HepG2 (cell line): ENCODE data around the gene CYP4A22. TPM values are rescaled to one million over a fixed set of nuclear protein-coding genes. Genes with fewer than 3 reads are reported as not detected.
"Not testable (repeated sequence)": the region's sequence is repeated elsewhere in the genome, so short reads cannot be mapped to it uniquely, and the experiment has no call there.

Experiments
- ATAC-seq: fragments of 200-7000 bp; cut with Tn5 transposase; 3 replicates; pipeline ENCODE4 v1.9.1; 2020; ENCODE audit warnings: mild to moderate bottlenecking, moderate library complexity
- BruUV-seq: library from RNA; stranded (reverse); fragments of 400-500 nt; replicated peaks from 2 replicates; lab custom pipeline; 2021; lab: Mats Ljungman, UMichigan
- CTCF ChIA-PET: fragments of 300-600 bp; formaldehyde crosslinking; extraction: SDS; loops from one replicate; lab custom pipeline; 2021; ENCODE audit warnings: low total read pairs, inconsistent platforms, low intra/inter-chr PET ratio; lab: Yijun Ruan, JAX
- POLR2A ChIA-PET: fragments of 350-600 bp; sonication (Branson Sonifier 250); formaldehyde crosslinking; loops from one replicate; lab custom pipeline; 2020; ENCODE audit warnings: antibody characterized with exemption, inconsistent platforms; lab: Yijun Ruan, JAX
- DNase-seq: peaks from one replicate; pipeline ENCODE4 v3.0.0-alpha.2; 2015; ENCODE audit warnings: low spot score
- FAIRE-seq: peaks from 3 replicates; lab custom pipeline; 2011; peaks lifted over from hg19 to GRCh38; lab: Jason Lieb, UNC
- H2AFZ ChIP-seq: one replicate; pipeline ENCODE4 v1.6.1; 2011; ENCODE audit warnings: low read length, inconsistent platforms
- H3K27ac ChIP-seq: fragments of 300-600 bp; 3 replicates; pipeline ENCODE4 v1.8.0; 2011; ENCODE audit warnings: mixed run types, mild to moderate bottlenecking, mixed read lengths, low read length, inconsistent platforms; ENCODE audit not compliant: insufficient read depth; ENCODE audit errors: extremely low read length
- H3K27me3 ChIP-seq, 2 experiments: fragments of 200-600 bp in 1 of 2; 2 replicates in 1 of 2; 3 replicates in 1 of 2; pipeline versions ENCODE4 v1.6.0 to v1.8.0; 2011; ENCODE audit warnings: low read length in 2 of 2, mild to moderate bottlenecking in 2 of 2, moderate library complexity in 2 of 2, inconsistent platforms in 1 of 2; ENCODE audit not compliant: insufficient read depth in 2 of 2, control insufficient read depth in 1 of 2
- H3K36me3 ChIP-seq, 2 experiments: fragments of 200-600 bp in 1 of 2; replicated peaks in 1 of 2; 2 replicates in 1 of 2; 3 replicates in 1 of 2; pipeline versions ENCODE4 v1.5.1 to v1.8.0; 2011; ENCODE audit warnings: low read length in 2 of 2, inconsistent platforms in 1 of 2; ENCODE audit not compliant: insufficient read depth in 2 of 2, control insufficient read depth in 1 of 2
- H3K4me1 ChIP-seq: 2 replicates; pipeline ENCODE4 v1.5.1; 2012; ENCODE audit warnings: low read length, inconsistent platforms; ENCODE audit not compliant: insufficient read depth
- H3K4me2 ChIP-seq: 2 replicates; pipeline ENCODE4 v1.6.0; 2011; ENCODE audit warnings: low read depth, low read length, inconsistent platforms
- H3K4me3 ChIP-seq, 3 experiments: fragments of 200-600 bp in 1 of 3; sonication (generic), shearing (Covaris generic) in 1 of 3; replicated peaks in 1 of 3; 2 replicates each; pipeline ENCODE4 v1.5.1; 2011 to 2016; ENCODE audit warnings: low read length in 3 of 3, inconsistent platforms in 2 of 3, low read depth in 2 of 3, mild to moderate bottlenecking in 2 of 3, control low read depth in 1 of 3, mixed read lengths in 1 of 3; ENCODE audit not compliant: insufficient read depth in 1 of 3
- H3K79me2 ChIP-seq: one replicate; pipeline ENCODE4 v1.6.1; 2011; ENCODE audit warnings: low read length, inconsistent platforms; ENCODE audit not compliant: insufficient read depth
- H3K9ac ChIP-seq: 2 replicates; pipeline ENCODE4 v1.6.0; 2011; ENCODE audit warnings: mild to moderate bottlenecking, low read depth, low read length, inconsistent platforms; ENCODE audit not compliant: insufficient read depth
- H3K9me3 ChIP-seq: 2 replicates; pipeline ENCODE4 v1.5.1; 2012; ENCODE audit warnings: mild to moderate bottlenecking, low read length
- H4K20me1 ChIP-seq: 2 replicates; pipeline ENCODE4 v1.6.0; 2011; ENCODE audit warnings: inconsistent platforms, mild to moderate bottlenecking, low read length, moderate library complexity; ENCODE audit not compliant: insufficient read depth
- ATF7 ChIP-seq, 2 experiments: fragments of 450-650 bp in 1 of 2; sonication (generic) in 1 of 2; formaldehyde crosslinking in 1 of 2; IDR thresholded peaks; 2 replicates each; pipeline versions ENCODE4 v1.4.0 to v1.6.1; 2016 to 2020; ENCODE audit warnings: antibody characterized with exemption in 1 of 2, mild to moderate bottlenecking in 1 of 2, missing genetic modification reagents in 1 of 2
- MNT ChIP-seq: fragments of 450-650 bp; IDR thresholded peaks from 2 replicates; pipeline ENCODE4 v1.6.1; 2016
- TGIF2 ChIP-seq: IDR thresholded peaks from 2 replicates; pipeline ENCODE4 v1.6.1; 2016; ENCODE audit warnings: control low read depth, missing compliant biosample characterization
- WGBS: methylation state at CpG from one replicate; pipeline ENCODE4 v1.1.6; 2017; ENCODE audit warnings: low lambda C conversion rate; 5-methylcytosine and 5-hydroxymethylcytosine counted together
- in situ Hi-C: cut with HindIII; loops from 2 replicates; pipeline ENCODE4 v1.10.0; 2017; ENCODE audit warnings: low pct_unique_long_range_greater_than_20kb; ENCODE audit not compliant: extremely low pct_ligation_motif_present
- intact Hi-C: fragments of 100-400 bp; cut with micrococcal nuclease; formaldehyde crosslinking; loops from one replicate; pipeline ENCODE4 v1.10.0; 2022; ENCODE audit not compliant: unreplicated experiment
- polyA plus RNA-seq, 8 experiments: library from polyadenylated mRNA; depleted of rRNA in 3 of 8; stranded (reverse) in 7 of 8; unstranded in 1 of 8; fragments of >200 nt; fragmentation: Illumina TruSeq in 4 of 8; extraction: Trizol in 4 of 8; gene quantifications; 2 replicates each; pipeline versions ENCODE4 v1.2.1 to v1.2.3, GENCODE V29; 2011 to 2016; ENCODE audit warnings: low read depth in 4 of 8, missing spikeins in 1 of 8, mixed read lengths in 1 of 8; ENCODE audit not compliant: insufficient read depth in 1 of 8
- total RNA-seq, 5 experiments: library from RNA; depleted of rRNA; stranded (reverse); fragments of >200 nt; fragmentation: Illumina TruSeq; extraction: Trizol; gene quantifications; 2 replicates each; pipeline ENCODE4 v1.2.3, GENCODE V29; 2016; ENCODE audit warnings: low read depth in 1 of 5

The CYP4A22 gene
- total and polyA plus RNA-seq, 2 of the 13 experiments (the other 11 are each of a cell fraction or from before 2014, with no cell fraction given) = not detected

DNA sequence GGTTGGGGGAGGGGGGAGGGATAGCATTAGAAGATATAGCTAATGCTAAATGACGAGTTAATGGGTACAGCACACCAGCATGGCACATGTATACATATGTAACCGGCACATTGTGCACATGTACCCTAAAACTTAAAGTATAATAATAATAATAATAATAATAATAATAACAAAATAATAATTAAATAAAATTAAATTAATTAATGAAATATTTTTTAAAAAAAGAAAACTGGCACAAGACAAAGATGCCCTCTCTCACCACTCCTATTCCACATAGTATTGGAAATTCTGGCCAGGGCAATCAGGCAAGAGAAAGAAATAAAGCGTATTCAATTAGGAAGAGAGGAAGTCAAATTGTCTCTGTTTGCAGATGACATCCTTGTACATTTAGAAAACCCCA, 20.7 kb downstream of the CYP4A22 start:
- CTCF ChIA-PET, H3K36me3 ChIP-seq, H4K20me1 ChIP-seq, BruUV-seq, H3K4me3 ChIP-seq, H3K9ac ChIP-seq, H3K27me3 ChIP-seq, H3K4me2 ChIP-seq, FAIRE-seq, H2AFZ ChIP-seq, H3K79me2 ChIP-seq, H3K9me3 ChIP-seq, H3K27ac ChIP-seq, intact Hi-C loops, DNase-seq, in situ Hi-C loops, POLR2A ChIA-PET, ATAC-seq, H3K4me1 ChIP-seq: not testable (repeated sequence)
- WGBS = 35% methylated on average over 3 of the region's 3 CpGs
- TF ChIP-seq MNT = 0 out of 2 replicates have a peak, but pooled peaks have one; percentile 20

- POLR2A ChIA-PET = no interaction called here
Measured at GRCh38 chr1:47160716-47161115, 23.5 kb downstream of the CYP4A22 start.

More at GRCh38 chr1:47160716-47161115, 23.5 kb downstream of the CYP4A22 start:
- Histone ChIP-seq H3K27ac (no peak overlapping the region), H3K79me2 (no peaks in the 10 kb centered on the region), H3K4me1 (peaks cover 9% of the 10 kb centered on the region), H3K4me3 (no peak overlapping the region), H3K9ac (no peak overlapping the region), H3K4me2 (no peak overlapping the region), H4K20me1 (no peaks in the 10 kb centered on the region), H3K36me3 (no peaks in the 10 kb centered on the region), H2AFZ (no peak overlapping the region), H3K9me3 (no peaks in the 10 kb centered on the region), H3K27me3 (no peaks in the 10 kb centered on the region)
- TF ChIP-seq TGIF2 (CRISPR knock-in tag) (no peak), ATF7 (IDR thresholded peaks at IDR 0.05) (peak; percentile 83), ATF7 (CRISPR knock-in tag; IDR thresholded peaks at IDR 0.05) (no peak)
- ATAC-seq = no peak
- CTCF ChIA-PET = no interaction called here
- in situ Hi-C loops (no loop called here), intact Hi-C loops (no loop called here)
- no TSS peak for BruUV-seq
- FAIRE-seq = no peak
- no peak for DNase-seq
